ENCODE measurements around the gene TP53TG5. TPM values are rescaled to one million over a fixed set of nuclear protein-coding genes. Genes with fewer than 3 reads are reported as not detected.

The TP53TG5 gene
- total and polyA plus RNA-seq, 2 of the 8 experiments (the other 6 are each of a cell fraction or from before 2014, with no cell fraction given): not detected

GRCh38 chr20:45323731-45324130 lies 54.4 kb downstream of the TP53TG5 start (continued):
- no peak for TF ChIP-seq SRF (IDR thresholded peaks at IDR 0.05; ENCODE audit: low read depth, low read length)
- no peak for TF ChIP-seq EZH2 (IDR thresholded peaks at IDR 0.05; ENCODE audit: low read depth, low read length, severe bottlenecking)
- no peak for TF ChIP-seq SIN3A (conservative IDR thresholded peaks at IDR 0.05 in 1 of 2, IDR thresholded peaks at IDR 0.05 in 1 of 2; ENCODE audit: low read depth in 1 of 2, low read length in 2 of 2)
- TF ChIP-seq MAX (IDR thresholded peaks at IDR 0.05): no peak

Measured in H1 (cell line).